ENCODE data around the gene S100A8. TPM values are rescaled to one million over a fixed set of nuclear protein-coding genes. Genes with fewer than 3 reads are reported as not detected.
A peak's percentile ranks its signal among the peaks of the same experiment; 100 is the strongest.

Gene S100A8
- total RNA-seq, 1 donor from 2014 or later = not detected

DNA sequence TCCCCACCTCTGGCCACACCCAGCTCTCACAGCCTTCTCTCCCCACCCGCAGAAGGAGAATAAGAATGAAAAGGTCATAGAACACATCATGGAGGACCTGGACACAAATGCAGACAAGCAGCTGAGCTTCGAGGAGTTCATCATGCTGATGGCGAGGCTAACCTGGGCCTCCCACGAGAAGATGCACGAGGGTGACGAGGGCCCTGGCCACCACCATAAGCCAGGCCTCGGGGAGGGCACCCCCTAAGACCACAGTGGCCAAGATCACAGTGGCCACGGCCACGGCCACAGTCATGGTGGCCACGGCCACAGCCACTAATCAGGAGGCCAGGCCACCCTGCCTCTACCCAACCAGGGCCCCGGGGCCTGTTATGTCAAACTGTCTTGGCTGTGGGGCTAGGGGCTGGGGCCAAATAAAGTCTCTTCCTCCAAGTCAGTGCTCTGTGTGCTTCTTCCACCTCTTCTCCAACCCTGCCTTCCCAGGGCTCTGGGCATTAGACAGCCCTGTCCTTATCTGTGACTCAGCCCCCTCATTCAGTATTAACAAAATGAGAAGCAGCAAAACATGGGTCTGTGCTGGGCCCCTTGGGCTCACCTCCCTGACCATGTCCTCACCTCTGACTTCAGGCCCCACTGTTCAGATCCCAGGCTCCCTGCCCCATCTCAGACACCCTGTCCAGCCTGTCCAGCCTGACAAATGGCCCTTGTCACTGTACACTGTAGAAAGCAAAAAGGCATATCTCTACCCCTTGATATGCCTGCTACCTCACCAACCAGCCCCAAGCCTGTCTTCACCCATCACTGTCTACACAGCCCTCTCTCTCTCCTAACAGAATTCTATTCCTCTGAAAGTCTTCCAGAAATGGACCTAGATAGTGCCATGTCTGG, 30.0 kb downstream of the S100A8 start:
- no peaks in the 10 kb centered on the region for H3K9me3 Mint-ChIP-seq
- no peak overlapping the region for H3K4me3 Mint-ChIP-seq
- DNase-seq (ENCODE audit: low spot score) = no peak
- H3K27me3 Mint-ChIP-seq (ENCODE audit: insufficient read depth) = peaks cover 4% of the 10 kb centered on the region
- H3K36me3 Mint-ChIP-seq (ENCODE audit: low read depth) = no peaks in the 10 kb centered on the region
- peaks cover 28% of the 10 kb centered on the region for H3K4me1 Mint-ChIP-seq (ENCODE audit: low read depth)
- intact Hi-C loops (cut with micrococcal nuclease) = no loop called here
- no peak overlapping the region for H3K27ac Mint-ChIP-seq

- Mint-ChIP-seq H3K27ac (no peak overlapping the region), H3K36me3 (ENCODE audit: low read depth) (no peaks in the 10 kb centered on the region), H3K27me3 (ENCODE audit: insufficient read depth) (peaks cover 4% of the 10 kb centered on the region), H3K4me1 (ENCODE audit: low read depth) (peaks cover 28% of the 10 kb centered on the region), H3K4me3 (no peak overlapping the region), H3K9me3 (no peaks in the 10 kb centered on the region)
- intact Hi-C loops (cut with micrococcal nuclease) = no loop called here
- no peak for DNase-seq (ENCODE audit: low spot score)
Observed at GRCh38 chr1:153360190-153360589, 30.7 kb downstream of the S100A8 start.

- DNase-seq (ENCODE audit: low spot score) = no peak
- Mint-ChIP-seq H3K4me3 (no peak overlapping the region), H3K9me3 (no peaks in the 10 kb centered on the region), H3K36me3 (ENCODE audit: low read depth) (no peaks in the 10 kb centered on the region), H3K4me1 (ENCODE audit: low read depth) (peaks cover 28% of the 10 kb centered on the region), H3K27me3 (ENCODE audit: insufficient read depth) (peaks cover 7% of the 10 kb centered on the region), H3K27ac (no peak overlapping the region)
- intact Hi-C loops (cut with micrococcal nuclease) = loop anchor here (10.0 kb wide), 2 partner anchors 256 to 386 kb away; partner anchors contain the start of genes S100A14 and S100A16
Observed at GRCh38 chr1:153359241-153359640, 31.6 kb downstream of the S100A8 start.

GRCh38 chr1:153358691-153358975, 32.2 kb downstream of the S100A8 start:
- H3K4me1 Mint-ChIP-seq (ENCODE audit: low read depth) = peaks cover 28% of the 10 kb centered on the region
- H3K36me3 Mint-ChIP-seq (ENCODE audit: low read depth) = no peaks in the 10 kb centered on the region
- no peak overlapping the region for H3K27ac Mint-ChIP-seq
- intact Hi-C loops (cut with micrococcal nuclease) = loop anchor here (10.0 kb wide), 2 partner anchors 256 to 386 kb away; partner anchors contain the start of genes S100A14 and S100A16
- no peak for DNase-seq (ENCODE audit: low spot score)
- H3K4me3 Mint-ChIP-seq = no peak overlapping the region
- H3K9me3 Mint-ChIP-seq = no peaks in the 10 kb centered on the region
- H3K27me3 Mint-ChIP-seq (ENCODE audit: insufficient read depth) = peaks cover 7% of the 10 kb centered on the region

GRCh38 chr1:153357853-153358690, 32.8 kb downstream of the S100A8 start, which contains the start of gene S100A9:
TSS of gene S100A9 (plus strand) at chr1:153357854. CDS start at chr1:153358284, 430 bp downstream.
- Mint-ChIP-seq H3K27ac (peak within 1 kb of the TSS; percentile 34), H3K4me3 (no peak within 1 kb of the TSS), H3K4me1 (ENCODE audit: low read depth) (peaks cover 28% of the 10 kb centered on the region), H3K9me3 (no peaks in the 10 kb centered on the region), H3K27me3 (ENCODE audit: insufficient read depth) (peaks cover 5% of the 10 kb centered on the region), H3K36me3 (ENCODE audit: low read depth) (no peaks in the 10 kb centered on the region)
- intact Hi-C loops (cut with micrococcal nuclease) = loop anchor here (10.0 kb wide), 2 partner anchors 257 to 387 kb away; partner anchors contain the start of genes S100A14 and S100A16
- no peak for DNase-seq (ENCODE audit: low spot score)

- intact Hi-C loops (cut with micrococcal nuclease) = loop anchor here (10.0 kb wide), 2 partner anchors 258 to 388 kb away; partner anchors contain the start of genes S100A14 and S100A16
- peaks cover 28% of the 10 kb centered on the region for H3K4me1 Mint-ChIP-seq (ENCODE audit: low read depth)
- no peak overlapping the region for H3K4me3 Mint-ChIP-seq
- no peaks in the 10 kb centered on the region for H3K36me3 Mint-ChIP-seq (ENCODE audit: low read depth)
- DNase-seq (ENCODE audit: low spot score) = no peak
- H3K27ac Mint-ChIP-seq = no peak overlapping the region
- H3K9me3 Mint-ChIP-seq = no peaks in the 10 kb centered on the region
- H3K27me3 Mint-ChIP-seq (ENCODE audit: insufficient read depth) = peaks cover 5% of the 10 kb centered on the region
Observed at GRCh38 chr1:153357076-153357852, 33.6 kb downstream of the S100A8 start.

GRCh38 chr1:153356392-153357075, 34.3 kb downstream of the S100A8 start:
- H3K27ac Mint-ChIP-seq = peak overlapping the region; percentile 34

DNA sequence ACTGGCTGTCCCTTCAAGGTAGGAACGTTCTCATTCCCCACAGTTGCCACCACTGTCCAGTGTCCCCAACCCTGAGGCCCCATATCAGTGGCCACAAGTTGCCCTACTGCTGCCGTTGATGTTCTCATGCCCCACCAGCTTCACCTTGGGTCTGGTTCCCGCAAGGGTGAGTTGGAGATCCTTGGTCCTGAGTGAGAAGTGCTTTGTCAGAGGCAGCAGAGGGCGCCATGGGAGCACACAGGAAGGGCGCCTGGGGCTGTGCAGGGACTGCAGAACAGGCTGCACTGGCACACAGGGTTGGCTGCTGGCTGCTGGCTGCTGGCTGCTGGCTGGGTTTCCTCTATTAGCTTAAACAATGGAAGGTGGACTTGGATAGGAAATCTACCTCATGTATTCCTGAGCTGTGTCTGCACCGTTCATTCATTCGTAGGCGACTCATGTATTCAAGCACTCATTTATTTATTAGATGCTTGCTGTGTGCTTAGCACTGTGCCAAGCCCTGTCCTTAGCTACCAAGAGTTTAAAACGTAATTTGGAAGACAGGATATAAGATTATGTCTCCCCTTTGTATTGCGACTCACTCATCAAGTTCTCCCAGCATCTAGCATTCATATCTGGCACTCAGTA, 35.3 kb downstream of the S100A8 start:
- Mint-ChIP-seq H3K36me3 (ENCODE audit: low read depth) (no peaks in the 10 kb centered on the region), H3K27ac (no peak overlapping the region), H3K4me1 (ENCODE audit: low read depth) (peaks cover 28% of the 10 kb centered on the region), H3K27me3 (ENCODE audit: insufficient read depth) (peaks cover 14% of the 10 kb centered on the region), H3K9me3 (no peaks in the 10 kb centered on the region), H3K4me3 (no peak overlapping the region)
- intact Hi-C loops (cut with micrococcal nuclease) = loop anchor here (10.0 kb wide), 2 partner anchors 259 to 389 kb away; partner anchors contain the start of genes S100A14 and S100A16
- DNase-seq (ENCODE audit: low spot score) = peak; percentile 38

More at GRCh38 chr1:153356392-153357075, 34.3 kb downstream of the S100A8 start:
- no peak for DNase-seq (ENCODE audit: low spot score)
- H3K4me1 Mint-ChIP-seq (ENCODE audit: low read depth) = peaks cover 28% of the 10 kb centered on the region
- no peaks in the 10 kb centered on the region for H3K36me3 Mint-ChIP-seq (ENCODE audit: low read depth)
- intact Hi-C loops (cut with micrococcal nuclease) = loop anchor here (10.0 kb wide), 2 partner anchors 258 to 388 kb away; partner anchors contain the start of genes S100A14 and S100A16
- H3K27me3 Mint-ChIP-seq (ENCODE audit: insufficient read depth) = peaks cover 5% of the 10 kb centered on the region
- H3K4me3 Mint-ChIP-seq = no peak overlapping the region
- H3K9me3 Mint-ChIP-seq = no peaks in the 10 kb centered on the region

DNA sequence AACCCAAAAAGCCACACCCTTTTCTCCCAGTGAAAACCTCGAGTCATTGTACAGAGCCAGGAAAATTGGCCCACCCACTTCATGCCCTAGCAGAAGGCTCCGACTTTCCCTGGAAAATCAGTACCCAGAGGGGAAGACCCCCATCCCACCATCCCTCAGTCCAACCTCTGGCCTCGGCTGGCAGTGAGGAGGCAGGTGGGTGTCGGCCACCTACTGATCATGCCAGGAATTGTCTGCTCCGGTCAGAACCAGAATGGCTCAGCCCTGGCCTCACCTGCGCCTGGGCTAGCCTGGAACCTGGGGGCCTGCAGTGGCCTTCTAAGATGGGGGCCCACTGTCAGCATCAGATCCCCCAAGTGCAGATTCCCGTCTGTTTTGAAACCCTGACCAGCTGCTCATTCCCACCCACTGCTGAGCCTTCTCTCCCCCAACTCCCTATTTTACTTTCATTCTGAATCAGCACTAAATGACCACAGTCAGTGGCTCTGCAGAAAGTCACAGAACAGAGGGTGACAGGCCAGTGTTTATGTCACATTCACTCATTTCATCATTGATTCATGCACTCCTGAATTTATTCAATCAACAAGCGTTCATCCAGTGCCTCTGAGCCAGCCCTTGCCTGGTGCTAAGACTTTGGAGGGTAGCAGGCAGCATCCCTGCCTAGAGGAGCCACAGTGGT, 36.2 kb downstream of the S100A8 start:
- H3K27me3 Mint-ChIP-seq (ENCODE audit: insufficient read depth) = peaks cover 21% of the 10 kb centered on the region
- intact Hi-C loops (cut with micrococcal nuclease) = loop anchor here (10.0 kb wide), 2 partner anchors 260 to 390 kb away; partner anchors contain the start of genes S100A14 and S100A16
- H3K4me1 Mint-ChIP-seq (ENCODE audit: low read depth) = peaks cover 28% of the 10 kb centered on the region
- no peak overlapping the region for H3K4me3 Mint-ChIP-seq
- H3K9me3 Mint-ChIP-seq = no peaks in the 10 kb centered on the region
- DNase-seq (ENCODE audit: low spot score) = no peak
- no peak overlapping the region for H3K27ac Mint-ChIP-seq
- no peaks in the 10 kb centered on the region for H3K36me3 Mint-ChIP-seq (ENCODE audit: low read depth)

- peaks cover 23% of the 10 kb centered on the region for H3K4me1 Mint-ChIP-seq (ENCODE audit: low read depth)
- H3K36me3 Mint-ChIP-seq (ENCODE audit: low read depth) = no peaks in the 10 kb centered on the region
- H3K27me3 Mint-ChIP-seq (ENCODE audit: insufficient read depth) = peaks cover 22% of the 10 kb centered on the region
- no peak overlapping the region for H3K4me3 Mint-ChIP-seq
- no peak for DNase-seq (ENCODE audit: low spot score)
- H3K9me3 Mint-ChIP-seq = no peaks in the 10 kb centered on the region
- H3K27ac Mint-ChIP-seq = no peak overlapping the region
- intact Hi-C loops (cut with micrococcal nuclease) = loop anchor here (10.0 kb wide), 2 partner anchors 261 to 391 kb away; partner anchors contain the start of genes S100A14 and S100A16
Observed at GRCh38 chr1:153353226-153353947, 37.5 kb downstream of the S100A8 start.
